ENCODE results near the gene STK36. TPM values are rescaled to one million over a fixed set of nuclear protein-coding genes. Genes with fewer than 3 reads are reported as not detected.
"Not testable (repeated sequence)": the region's sequence is repeated elsewhere in the genome, so short reads cannot be mapped to it uniquely, and the experiment has no call there.

Gene STK36
- total RNA-seq, 2 donors from 2014 or later: 5.6 to 10.0 TPM

GRCh38 chr2:218658671-218659257 lies 13.1 kb upstream of the STK36 start:
- intact Hi-C loops (cut with DNase I): no loop called here
- DNase-seq (no peak), ATAC-seq (peak in 1 of 2 donors; percentile 23)

- DNase-seq: peak; percentile 95
- peak; percentile 96 to 97 for ATAC-seq
- intact Hi-C loops (cut with DNase I): no loop called here
Measured at GRCh38 chr2:218659258-218659987, 12.5 kb upstream of the STK36 start, which contains the start of the genes BCS1L and ZNF142. BCS1L (plus strand) TSS chr2:218659683; CDS start chr2:218660988, 1,305 bp downstream. ZNF142 (minus strand) TSS chr2:218659623; CDS start chr2:218656429, 3,194 bp downstream.

GRCh38 chr2:218659988-218660358 lies 11.9 kb upstream of the STK36 start:
- no peak for DNase-seq
- intact Hi-C loops (cut with DNase I): no loop called here
- ATAC-seq: no peak

GRCh38 chr2:218662377-218662776 lies 9.5 kb upstream of the STK36 start:
- DNase-seq: no peak
- intact Hi-C loops (cut with DNase I): no loop called here
- no peak for ATAC-seq

- intact Hi-C loops (cut with DNase I): no loop called here
- no peak for ATAC-seq
- no peak for DNase-seq
Measured at GRCh38 chr2:218662827-218663226, 9.1 kb upstream of the STK36 start.

GRCh38 chr2:218663901-218664300 lies 8.0 kb upstream of the STK36 start:
- DNase-seq (no peak), ATAC-seq (no peak)
- intact Hi-C loops (cut with DNase I): no loop called here

- intact Hi-C loops (cut with DNase I): no loop called here
- ATAC-seq (no peak), DNase-seq (no peak)
Measured at GRCh38 chr2:218664653-218665052, 7.2 kb upstream of the STK36 start.

- DNase-seq (no peak), ATAC-seq (no peak)
- intact Hi-C loops (cut with DNase I): no loop called here
Measured at GRCh38 chr2:218671097-218671653, 711 bp upstream of the STK36 start.

- intact Hi-C loops (cut with DNase I): no loop called here
- DNase-seq (no peak), ATAC-seq (peak in 1 of 2 donors; percentile 52)
Measured at GRCh38 chr2:218679119-218679518, 7.2 kb downstream of the STK36 start.

- ATAC-seq: no peak
- intact Hi-C loops (cut with DNase I): no loop called here
- no peak for DNase-seq
Measured at GRCh38 chr2:218680061-218680460, 8.2 kb downstream of the STK36 start.

GRCh38 chr2:218687400-218688060 lies 15.6 kb downstream of the STK36 start:
- intact Hi-C loops (cut with DNase I): not testable (repeated sequence)
- ATAC-seq: peak; percentile 88 to 93
- DNase-seq: peak; percentile 40

- intact Hi-C loops (cut with DNase I): no loop called here
Measured at GRCh38 chr2:218691234-218691633, 19.3 kb downstream of the STK36 start.

GRCh38 chr2:218694405-218695145 lies 22.7 kb downstream of the STK36 start:
- ATAC-seq: no peak
- no peak for DNase-seq
- intact Hi-C loops (cut with DNase I): no loop called here

More at GRCh38 chr2:218691234-218691633, 19.3 kb downstream of the STK36 start:
- DNase-seq: no peak
- peak in 1 of 2 donors; percentile 36 for ATAC-seq

GRCh38 chr2:218698885-218699284 lies 27.0 kb downstream of the STK36 start:
- DNase-seq: no peak
- ATAC-seq: peak in 1 of 2 donors; percentile 93
- intact Hi-C loops (cut with DNase I): no loop called here

GRCh38 chr2:218701806-218702205 lies 29.9 kb downstream of the STK36 start:
- ATAC-seq: no peak
- intact Hi-C loops (cut with DNase I): no loop called here
- no peak for DNase-seq

GRCh38 chr2:218703341-218703740 lies 31.5 kb downstream of the STK36 start:
- intact Hi-C loops (cut with DNase I): no loop called here
- no peak for DNase-seq
- no peak for ATAC-seq

- DNase-seq: no peak
- no peak for ATAC-seq
- intact Hi-C loops (cut with DNase I): no loop called here
Measured at GRCh38 chr2:218708086-218708485, 36.2 kb downstream of the STK36 start.

GRCh38 chr2:218709908-218710307 lies 38.0 kb downstream of the STK36 start:
- intact Hi-C loops (cut with DNase I): loop anchor here in 1 of 2 donors (5.0 kb wide), 1 partner anchor 137 kb away; no protein-coding TSS in a partner anchor
- DNase-seq (no peak), ATAC-seq (no peak)

GRCh38 chr2:218710334-218710686 lies 38.4 kb downstream of the STK36 start:
- DNase-seq: no peak
- intact Hi-C loops (cut with DNase I): loop anchor here in 1 of 2 donors (5.0 kb wide), 1 partner anchor 137 kb away; no protein-coding TSS in a partner anchor

More at GRCh38 chr2:218710334-218710686, 38.4 kb downstream of the STK36 start:
- ATAC-seq: peak in 1 of 2 donors; percentile 4
